ENCODE data around the gene AP3M1. TPM values are rescaled to one million over a fixed set of nuclear protein-coding genes. Genes with fewer than 3 reads are reported as not detected.

AP3M1 gene
- total RNA-seq, 1 donor from 2014 or later: 63.4 TPM

GRCh38 chr10:74093530-74094164 is 57.0 kb downstream of the AP3M1 start:
- Mint-ChIP-seq H3K9me3 (ENCODE audit: unreplicated experiment) (no peaks in the 10 kb centered on the region), H3K27ac (ENCODE audit: unreplicated experiment) (no peak overlapping the region), H3K36me3 (ENCODE audit: unreplicated experiment) (no peaks in the 10 kb centered on the region), H3K4me1 (ENCODE audit: low read depth, unreplicated experiment) (no peaks in the 10 kb centered on the region), H3K27me3 (ENCODE audit: unreplicated experiment) (peaks cover 2% of the 10 kb centered on the region), H3K4me3 (ENCODE audit: unreplicated experiment) (no peak overlapping the region)
- no peak for DNase-seq
- no peak for TF ChIP-seq CTCF (IDR thresholded peaks at IDR 0.05; ENCODE audit: partially characterized antibody, unreplicated experiment)

- Mint-ChIP-seq H3K27me3 (ENCODE audit: unreplicated experiment) (no peaks in the 10 kb centered on the region), H3K27ac (ENCODE audit: unreplicated experiment) (no peak overlapping the region), H3K36me3 (ENCODE audit: unreplicated experiment) (no peaks in the 10 kb centered on the region), H3K9me3 (ENCODE audit: unreplicated experiment) (no peaks in the 10 kb centered on the region), H3K4me1 (ENCODE audit: low read depth, unreplicated experiment) (no peaks in the 10 kb centered on the region), H3K4me3 (ENCODE audit: unreplicated experiment) (no peak overlapping the region)
- DNase-seq: no peak
- TF ChIP-seq CTCF (IDR thresholded peaks at IDR 0.05; ENCODE audit: partially characterized antibody, unreplicated experiment): no peak
These were observed 58.3 kb downstream of the AP3M1 start for GRCh38 chr10:74092372-74092771.

- H3K36me3 Mint-ChIP-seq (ENCODE audit: unreplicated experiment): no peaks in the 10 kb centered on the region
- H3K27ac Mint-ChIP-seq (ENCODE audit: unreplicated experiment): no peak overlapping the region
- no peaks in the 10 kb centered on the region for H3K27me3 Mint-ChIP-seq (ENCODE audit: unreplicated experiment)
- H3K4me1 Mint-ChIP-seq (ENCODE audit: low read depth, unreplicated experiment): no peaks in the 10 kb centered on the region
- no peak for TF ChIP-seq CTCF (IDR thresholded peaks at IDR 0.05; ENCODE audit: partially characterized antibody, unreplicated experiment)
- no peak overlapping the region for H3K4me3 Mint-ChIP-seq (ENCODE audit: unreplicated experiment)
- no peaks in the 10 kb centered on the region for H3K9me3 Mint-ChIP-seq (ENCODE audit: unreplicated experiment)
- DNase-seq: no peak
These were observed 61.9 kb downstream of the AP3M1 start for GRCh38 chr10:74088722-74089121.

- no peaks in the 10 kb centered on the region for H3K4me1 Mint-ChIP-seq (ENCODE audit: low read depth, unreplicated experiment)
- no peak for DNase-seq
- H3K36me3 Mint-ChIP-seq (ENCODE audit: unreplicated experiment): no peaks in the 10 kb centered on the region
- TF ChIP-seq CTCF (IDR thresholded peaks at IDR 0.05; ENCODE audit: partially characterized antibody, unreplicated experiment): no peak
- no peak overlapping the region for H3K4me3 Mint-ChIP-seq (ENCODE audit: unreplicated experiment)
- no peaks in the 10 kb centered on the region for H3K27me3 Mint-ChIP-seq (ENCODE audit: unreplicated experiment)
- H3K27ac Mint-ChIP-seq (ENCODE audit: unreplicated experiment): no peak overlapping the region
- H3K9me3 Mint-ChIP-seq (ENCODE audit: unreplicated experiment): no peaks in the 10 kb centered on the region
These were observed 64.3 kb downstream of the AP3M1 start for GRCh38 chr10:74086317-74086716.

- Mint-ChIP-seq H3K4me3 (ENCODE audit: unreplicated experiment) (no peak overlapping the region), H3K27me3 (ENCODE audit: unreplicated experiment) (no peaks in the 10 kb centered on the region), H3K4me1 (ENCODE audit: low read depth, unreplicated experiment) (no peaks in the 10 kb centered on the region), H3K36me3 (ENCODE audit: unreplicated experiment) (no peaks in the 10 kb centered on the region), H3K9me3 (ENCODE audit: unreplicated experiment) (no peaks in the 10 kb centered on the region), H3K27ac (ENCODE audit: unreplicated experiment) (no peak overlapping the region)
- no peak for TF ChIP-seq CTCF (IDR thresholded peaks at IDR 0.05; ENCODE audit: partially characterized antibody, unreplicated experiment)
- DNase-seq: no peak
These were observed 65.7 kb downstream of the AP3M1 start for GRCh38 chr10:74084955-74085354.
